Breast epithelium (tissue), 4 donors: ENCODE measurements around the gene PTGFR. TPM values are rescaled to one million over a fixed set of nuclear protein-coding genes. Genes with fewer than 3 reads are reported as not detected.

Source experiments
- DNase-seq, 2 donors: peaks; one replicate each; pipeline ENCODE4 v3.0.0-alpha.2; 2019; ENCODE audit warnings: low spot score in 2 of 2
- H3K27ac ChIP-seq, 2 donors: fragments of 200-600 bp; sonication (generic) in 1 of 2; one replicate each; pipeline ENCODE4 v1.5.1; 2016 to 2019; ENCODE audit warnings: mild to moderate bottlenecking in 1 of 2
- H3K27me3 ChIP-seq, 2 donors: fragments of 200-600 bp; sonication (generic) in 1 of 2; one replicate each; pipeline versions ENCODE4 v1.5.1 to v1.6.0; 2017 to 2019; ENCODE audit warnings: control low read depth in 1 of 2, mild to moderate bottlenecking in 1 of 2
- H3K36me3 ChIP-seq: fragments of 200-600 bp; one replicate; pipeline ENCODE4 v1.5.1; 2019
- H3K4me1 ChIP-seq, 2 donors: fragments of 200-600 bp; sonication (generic); one replicate each; pipeline ENCODE4 v1.5.1; 2016 to 2019; ENCODE audit warnings: control low read depth in 1 of 2
- H3K4me3 ChIP-seq, 3 donors: fragments of 200-600 bp; sonication (generic); 1 replicate in 2 of 3; 2 replicates in 1 of 3; pipeline ENCODE4 v1.5.1; 2016 to 2019; ENCODE audit warnings: mild to moderate bottlenecking in 3 of 3, moderate library complexity in 2 of 3
- H3K9me3 ChIP-seq, 2 donors: fragments of 200-600 bp; sonication (generic) in 1 of 2; one replicate each; pipeline ENCODE4 v1.5.1; 2016 to 2019; ENCODE audit warnings: control low read depth in 1 of 2
- POLR2A ChIP-seq: fragments of 450-650 bp; IDR thresholded peaks from one replicate; pipeline ENCODE4 v1.6.1; 2016; ENCODE audit warnings: antibody characterized with exemption, mild to moderate bottlenecking, moderate library complexity
- POLR2AphosphoS5 ChIP-seq, 3 donors: sonication (generic); formaldehyde crosslinking; IDR thresholded peaks; one replicate each; pipeline ENCODE4 v1.6.1; 2017; ENCODE audit warnings: antibody characterized with exemption in 3 of 3
- intact Hi-C: fragments of 100-400 bp; cut with DNase I; formaldehyde crosslinking; loops from one replicate; pipeline ENCODE4 v1.15.1; 2023; ENCODE audit warnings: low total_unique reads
- total RNA-seq, 3 donors: library from RNA; depleted of rRNA; stranded (reverse); fragments of >200 nt; gene quantifications; one replicate each; pipeline ENCODE4 v1.1.0, GENCODE V29; 2016
- TF ChIP-seq, protein P1 (sequence below), 3 donors: fragments of 450-650 bp; IDR thresholded peaks; one replicate each; pipeline ENCODE4 v1.5.1; 2016 to 2017; ENCODE audit warnings: antibody characterized with exemption in 3 of 3, mild to moderate bottlenecking in 3 of 3, moderate library complexity in 3 of 3

Gene PTGFR
- total RNA-seq, 3 donors from 2014 or later = 2.3 to 16.5 (median 7.9) TPM

- TF ChIP-seq, protein P1, sequence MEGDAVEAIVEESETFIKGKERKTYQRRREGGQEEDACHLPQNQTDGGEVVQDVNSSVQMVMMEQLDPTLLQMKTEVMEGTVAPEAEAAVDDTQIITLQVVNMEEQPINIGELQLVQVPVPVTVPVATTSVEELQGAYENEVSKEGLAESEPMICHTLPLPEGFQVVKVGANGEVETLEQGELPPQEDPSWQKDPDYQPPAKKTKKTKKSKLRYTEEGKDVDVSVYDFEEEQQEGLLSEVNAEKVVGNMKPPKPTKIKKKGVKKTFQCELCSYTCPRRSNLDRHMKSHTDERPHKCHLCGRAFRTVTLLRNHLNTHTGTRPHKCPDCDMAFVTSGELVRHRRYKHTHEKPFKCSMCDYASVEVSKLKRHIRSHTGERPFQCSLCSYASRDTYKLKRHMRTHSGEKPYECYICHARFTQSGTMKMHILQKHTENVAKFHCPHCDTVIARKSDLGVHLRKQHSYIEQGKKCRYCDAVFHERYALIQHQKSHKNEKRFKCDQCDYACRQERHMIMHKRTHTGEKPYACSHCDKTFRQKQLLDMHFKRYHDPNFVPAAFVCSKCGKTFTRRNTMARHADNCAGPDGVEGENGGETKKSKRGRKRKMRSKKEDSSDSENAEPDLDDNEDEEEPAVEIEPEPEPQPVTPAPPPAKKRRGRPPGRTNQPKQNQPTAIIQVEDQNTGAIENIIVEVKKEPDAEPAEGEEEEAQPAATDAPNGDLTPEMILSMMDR (IDR thresholded peaks at IDR 0.05) = no peak
- TF ChIP-seq POLR2A (no peak), POLR2AphosphoS5 (IDR thresholded peaks at IDR 0.05) (no peak)
- H3K36me3 ChIP-seq = no peaks in the 10 kb centered on the region
- DNase-seq = no peak
- H3K4me3 ChIP-seq = no peak overlapping the region
- no peaks in the 10 kb centered on the region for H3K27me3 ChIP-seq
- H3K9me3 ChIP-seq = peaks cover 6 to 40% of the 10 kb centered on the region in 2 donors
- intact Hi-C loops = no loop called here
- H3K4me1 ChIP-seq = no peaks in the 10 kb centered on the region
- H3K27ac ChIP-seq = no peak overlapping the region
Observed at GRCh38 chr1:78553859-78554258, 63.1 kb downstream of the PTGFR start.

GRCh38 chr1:78554840-78555239 lies 64.1 kb downstream of the PTGFR start:
- Histone ChIP-seq H3K4me1 (no peaks in the 10 kb centered on the region), H3K36me3 (no peaks in the 10 kb centered on the region), H3K27ac (no peak overlapping the region), H3K9me3 (peaks cover 6 to 30% of the 10 kb centered on the region in 2 donors), H3K4me3 (no peak overlapping the region), H3K27me3 (no peaks in the 10 kb centered on the region)
- DNase-seq = no peak
- TF ChIP-seq POLR2AphosphoS5 (IDR thresholded peaks at IDR 0.05) (no peak), POLR2A (no peak)
- TF ChIP-seq, protein P1 (IDR thresholded peaks at IDR 0.05) = no peak
- intact Hi-C loops = no loop called here

- H3K36me3 ChIP-seq = no peaks in the 10 kb centered on the region
- H3K4me3 ChIP-seq = no peak overlapping the region
- no peak for DNase-seq
- no peak for TF ChIP-seq POLR2AphosphoS5 (IDR thresholded peaks at IDR 0.05)
- TF ChIP-seq, protein P1 (IDR thresholded peaks at IDR 0.05) = no peak
- TF ChIP-seq POLR2A = no peak
- intact Hi-C loops = no loop called here
- H3K4me1 ChIP-seq = no peaks in the 10 kb centered on the region
- H3K9me3 ChIP-seq = peaks cover 5% of the 10 kb centered on the region in 2 donors
- H3K27me3 ChIP-seq = no peaks in the 10 kb centered on the region
- H3K27ac ChIP-seq = no peak overlapping the region
Observed at GRCh38 chr1:78559680-78560079, 68.9 kb downstream of the PTGFR start.

DNA sequence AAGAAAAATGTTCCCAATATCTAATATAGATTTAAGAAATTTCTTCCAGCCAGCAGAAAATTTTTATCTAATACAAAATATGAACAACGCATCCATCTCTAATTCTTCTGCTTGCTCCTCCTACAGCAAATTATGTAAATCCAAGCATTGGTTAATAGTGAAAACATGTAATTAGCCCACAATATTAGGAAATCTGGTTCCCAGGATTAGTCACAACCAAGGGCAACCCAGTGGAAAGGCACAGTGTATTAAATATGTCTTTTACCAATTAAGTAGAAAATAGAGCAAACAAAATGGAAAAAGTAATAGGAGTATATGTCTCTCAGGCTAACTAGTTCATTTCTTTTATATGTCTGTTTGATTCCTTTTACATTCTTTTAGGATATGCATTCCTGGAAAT lies 70.0 kb downstream of the PTGFR start:
- no peaks in the 10 kb centered on the region for H3K36me3 ChIP-seq
- H3K9me3 ChIP-seq = no peaks in the 10 kb centered on the region
- intact Hi-C loops = no loop called here
- H3K27me3 ChIP-seq = no peaks in the 10 kb centered on the region
- H3K4me3 ChIP-seq = no peak overlapping the region
- no peak for DNase-seq
- TF ChIP-seq POLR2AphosphoS5 (IDR thresholded peaks at IDR 0.05) (no peak), POLR2A (no peak)
- TF ChIP-seq, protein P1 (IDR thresholded peaks at IDR 0.05) = no peak
- no peaks in the 10 kb centered on the region for H3K4me1 ChIP-seq
- H3K27ac ChIP-seq = no peak overlapping the region

GRCh38 chr1:78561856-78562255 lies 71.1 kb downstream of the PTGFR start:
- H3K4me3 ChIP-seq = no peak overlapping the region
- no peaks in the 10 kb centered on the region for H3K9me3 ChIP-seq
- intact Hi-C loops = no loop called here
- H3K36me3 ChIP-seq = no peaks in the 10 kb centered on the region
- no peaks in the 10 kb centered on the region for H3K4me1 ChIP-seq
- H3K27me3 ChIP-seq = no peaks in the 10 kb centered on the region
- no peak for DNase-seq
- no peak overlapping the region for H3K27ac ChIP-seq
- TF ChIP-seq POLR2AphosphoS5 (IDR thresholded peaks at IDR 0.05) (no peak), POLR2A (no peak)
- TF ChIP-seq, protein P1 (IDR thresholded peaks at IDR 0.05) = no peak
